Gastrocnemius medialis (tissue), 4 donors: ENCODE measurements around the gene KLHL29.

Source experiments
- CTCF ChIP-seq, 5 experiments: fragments of 450-650 bp in 3 of 5; fragments of 200-600 bp in 2 of 5; sonication (generic) in 2 of 5; IDR thresholded peaks in 4 of 5; conservative IDR thresholded peaks in 1 of 5; 1 replicate in 4 of 5; 2 replicates in 1 of 5; pipeline ENCODE4 v1.5.1; 2016 to 2019; ENCODE audit warnings: antibody characterized with exemption in 5 of 5, mild to moderate bottlenecking in 3 of 5, moderate library complexity in 3 of 5
- POLR2A ChIP-seq, 2 donors: fragments of 450-650 bp; IDR thresholded peaks; one replicate each; pipeline ENCODE4 v1.6.1; 2017; ENCODE audit warnings: antibody characterized with exemption in 2 of 2, mild to moderate bottlenecking in 2 of 2, moderate library complexity in 2 of 2

DNA sequence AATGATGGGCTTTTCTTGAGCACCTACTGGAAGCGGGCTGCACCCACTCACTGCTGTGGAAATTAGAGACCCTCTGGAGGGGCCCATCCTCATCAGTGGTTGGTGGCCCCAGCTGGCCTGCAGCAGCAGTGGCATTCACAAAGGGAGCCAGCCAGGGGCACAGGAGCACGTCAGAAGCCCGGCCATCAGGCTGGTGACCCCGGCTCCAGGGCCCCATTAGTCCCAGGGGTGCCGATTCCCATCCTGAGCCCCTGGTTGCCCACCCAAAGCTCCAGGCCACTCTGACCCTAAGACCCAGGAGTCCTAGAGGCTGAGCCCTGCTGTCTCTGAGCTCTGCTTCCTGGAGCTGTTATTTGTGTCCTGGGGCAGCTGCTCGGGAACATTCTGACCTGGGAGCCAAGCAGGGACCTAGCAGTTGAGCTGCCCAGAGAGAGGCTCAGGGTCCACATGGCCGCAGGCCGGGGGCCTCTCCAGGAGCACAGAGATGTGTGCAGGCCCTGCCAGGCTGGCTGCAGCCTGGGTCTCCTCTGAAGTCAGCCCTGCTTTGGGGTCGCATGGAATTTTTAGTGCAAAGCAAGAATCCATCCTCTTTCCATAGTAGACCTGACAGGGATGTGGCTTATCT, 207.2 kb downstream of the KLHL29 start:
- TF ChIP-seq POLR2A (IDR thresholded peaks at IDR 0.05): no peak
- TF ChIP-seq CTCF (IDR thresholded peaks at IDR 0.05 in 4 of 5, conservative IDR thresholded peaks at IDR 0.05 in 1 of 5): no peak
